HG02798 (cell line): Measurements from ENCODE around the gene CLDN14.

ENCODE experiments used
- ATAC-seq: cut with Tn5 transposase; IDR thresholded peaks from one replicate; pipeline ENCODE4 v1.9.1; 2021; ENCODE audit warnings: mild to moderate bottlenecking; ENCODE audit not compliant: unreplicated experiment, poor library complexity

CLDN14 gene

GRCh38 chr21:36446301-36446700, 33.6 kb downstream of the CLDN14 start:
- no peak for ATAC-seq

GRCh38 chr21:36441715-36442114, 38.2 kb downstream of the CLDN14 start:
- no peak for ATAC-seq

- no peak for ATAC-seq
Observed at GRCh38 chr21:36437745-36438128, 42.2 kb downstream of the CLDN14 start.

GRCh38 chr21:36436829-36437744, 42.8 kb downstream of the CLDN14 start:
- no peak for ATAC-seq

GRCh38 chr21:36434144-36434543, 45.8 kb downstream of the CLDN14 start:
- ATAC-seq: no peak

GRCh38 chr21:36433059-36433709, 46.7 kb downstream of the CLDN14 start:
- no peak for ATAC-seq

- ATAC-seq: no peak
Observed at GRCh38 chr21:36431252-36431651, 48.7 kb downstream of the CLDN14 start.

- no peak for ATAC-seq
Observed at GRCh38 chr21:36430841-36431240, 49.1 kb downstream of the CLDN14 start.

GRCh38 chr21:36429947-36430546, 49.9 kb downstream of the CLDN14 start:
- ATAC-seq: peak; percentile 84

- no peak for ATAC-seq
Observed at GRCh38 chr21:36428761-36429432, 51.0 kb downstream of the CLDN14 start.

GRCh38 chr21:36427502-36427901, 52.4 kb downstream of the CLDN14 start:
- no peak for ATAC-seq

GRCh38 chr21:36425286-36425685, 54.6 kb downstream of the CLDN14 start:
- no peak for ATAC-seq

- no peak for ATAC-seq
Observed at GRCh38 chr21:36424592-36424991, 55.3 kb downstream of the CLDN14 start.

GRCh38 chr21:36423771-36424433, 56.0 kb downstream of the CLDN14 start:
- no peak for ATAC-seq

- ATAC-seq: no peak
Observed at GRCh38 chr21:36422279-36423098, 57.4 kb downstream of the CLDN14 start.

GRCh38 chr21:36420571-36421339, 59.2 kb downstream of the CLDN14 start:
- ATAC-seq: no peak

GRCh38 chr21:36419996-36420395, 59.9 kb downstream of the CLDN14 start:
- peak; percentile 62 for ATAC-seq

GRCh38 chr21:36419241-36419640, 60.7 kb downstream of the CLDN14 start:
- no peak for ATAC-seq

- no peak for ATAC-seq
Observed at GRCh38 chr21:36415375-36415774, 64.5 kb downstream of the CLDN14 start.
